ENCODE measurements around the gene CD247.

CD247 gene

DNA sequence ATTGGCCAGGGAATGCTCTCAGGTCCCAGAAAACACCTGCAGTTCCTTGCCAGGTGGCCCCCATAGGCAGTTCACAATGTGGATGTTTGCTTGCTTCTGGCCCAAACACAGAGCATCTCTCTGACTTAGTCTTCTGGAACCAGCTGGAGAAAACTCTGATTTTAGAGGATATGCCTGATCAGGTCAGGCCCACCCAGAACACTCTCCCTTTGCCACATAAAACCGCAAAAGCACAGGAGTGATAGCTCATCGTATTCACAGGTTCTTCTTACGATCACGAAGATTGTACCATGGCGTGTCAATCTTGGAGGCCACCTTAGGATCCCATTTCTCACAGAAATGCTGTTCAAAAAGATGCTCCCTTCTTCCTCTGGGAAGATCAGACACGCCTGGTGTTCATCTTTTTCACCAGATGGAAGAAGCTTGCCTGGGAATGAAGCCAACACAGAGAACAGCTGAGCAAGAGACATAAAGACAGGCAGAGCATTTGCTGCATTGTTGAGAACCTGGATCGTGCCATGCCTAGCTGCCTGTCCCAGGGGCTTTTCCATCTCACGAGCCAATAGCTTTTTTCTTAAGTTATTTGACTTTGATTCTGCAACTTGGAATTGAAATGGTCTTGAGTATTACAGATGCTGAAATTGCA is 11.6 kb upstream of the CD247 start:
- TF ChIP-seq GATA1 (IDR thresholded peaks at IDR 0.05; ENCODE audit: low read depth, low read length): no peak
- TF ChIP-seq POLR2A (IDR thresholded peaks at IDR 0.05; ENCODE audit: low read length): no peak
- no peak for DNase-seq

DNA sequence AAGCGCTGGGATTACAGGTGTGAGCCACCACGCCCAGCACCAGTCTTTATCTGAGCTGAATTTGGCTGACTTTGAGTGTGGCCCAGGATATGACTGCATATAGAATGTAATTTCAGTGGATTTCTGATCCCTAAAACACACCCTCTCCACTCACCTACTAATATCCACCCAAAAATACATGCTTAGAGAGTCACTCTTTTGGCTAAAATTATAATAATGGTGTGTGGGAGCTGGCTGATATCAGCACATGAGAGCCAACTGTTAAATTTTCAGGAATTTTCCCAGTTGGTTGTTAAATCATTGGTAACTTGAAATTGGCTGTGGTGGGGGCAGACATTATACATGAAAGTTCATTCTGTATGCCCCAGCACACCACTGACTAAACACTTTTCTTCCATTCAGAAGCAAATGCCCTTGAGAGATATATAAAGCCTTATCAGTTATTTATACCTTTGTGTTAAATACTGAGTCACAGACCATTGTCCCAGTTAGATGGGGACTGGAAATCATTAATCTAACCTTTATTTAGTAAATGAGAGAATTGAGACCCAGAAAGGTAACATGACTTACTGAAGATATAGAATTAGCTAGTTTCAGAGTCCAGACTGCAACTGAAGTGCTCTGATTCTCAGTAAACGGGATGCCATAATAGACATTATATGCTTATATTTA is 9.9 kb upstream of the CD247 start:
- TF ChIP-seq GATA1 (IDR thresholded peaks at IDR 0.05; ENCODE audit: low read depth, low read length): no peak
- TF ChIP-seq POLR2A (IDR thresholded peaks at IDR 0.05; ENCODE audit: low read length): no peak
- no peak for DNase-seq

DNA sequence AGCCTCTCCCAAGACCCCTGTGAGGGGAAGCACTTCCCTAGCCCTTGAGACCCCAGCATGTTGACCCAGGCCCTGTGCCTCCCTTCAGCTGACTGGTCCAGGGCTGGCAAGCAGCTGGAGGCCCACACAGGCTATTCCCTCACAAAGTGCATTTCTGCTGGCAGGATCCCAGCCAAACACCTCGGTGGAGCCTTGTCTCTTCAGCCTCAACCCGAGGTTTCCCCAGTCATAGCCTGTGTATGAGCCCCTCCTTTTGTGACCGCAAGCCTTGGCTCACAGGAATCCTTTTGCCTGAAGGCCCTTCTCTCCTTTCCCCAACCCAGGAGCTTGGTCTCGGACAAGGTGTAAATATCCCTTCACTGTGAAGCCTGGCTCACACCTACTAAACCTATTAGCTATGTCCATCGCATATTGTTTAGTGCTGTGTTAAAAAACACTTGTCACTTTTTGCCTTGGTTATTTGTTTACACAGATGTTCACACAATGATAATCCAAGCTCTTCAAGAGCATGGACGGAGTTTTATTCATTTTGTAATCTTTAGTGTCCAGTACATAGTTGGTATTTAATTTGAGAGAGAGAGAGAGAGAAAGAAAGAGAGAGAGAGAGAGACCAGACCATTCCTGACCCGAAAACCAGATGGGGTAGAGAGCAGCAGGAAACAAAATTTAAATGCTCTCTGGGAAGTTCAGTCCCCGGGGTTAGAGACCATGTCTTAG is 8.5 kb upstream of the CD247 start:
- no peak for DNase-seq
- TF ChIP-seq GATA1 (IDR thresholded peaks at IDR 0.05; ENCODE audit: low read depth, low read length): no peak
- no peak for TF ChIP-seq POLR2A (IDR thresholded peaks at IDR 0.05; ENCODE audit: low read length)

DNA sequence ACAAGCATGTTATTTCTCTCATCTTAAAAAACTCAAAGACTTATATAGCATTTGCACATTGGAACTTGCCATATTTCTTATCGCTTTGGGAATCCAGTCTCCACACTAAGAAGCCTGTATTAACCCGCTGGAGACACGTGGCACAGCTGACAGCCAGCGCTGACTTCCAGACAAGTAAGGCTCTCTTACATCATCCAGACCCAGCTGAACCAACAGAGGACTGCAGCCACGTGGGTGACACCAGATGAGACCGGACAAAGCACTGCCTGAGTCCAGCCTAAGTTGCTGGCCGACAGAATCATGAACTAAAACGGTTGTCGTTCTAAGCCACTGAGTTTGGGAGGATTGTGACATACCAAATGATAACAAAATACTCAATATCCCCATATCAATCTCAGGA is 6.3 kb upstream of the CD247 start:
- TF ChIP-seq POLR2A (IDR thresholded peaks at IDR 0.05; ENCODE audit: low read length) (no peak), GATA1 (IDR thresholded peaks at IDR 0.05; ENCODE audit: low read depth, low read length) (no peak)

DNA sequence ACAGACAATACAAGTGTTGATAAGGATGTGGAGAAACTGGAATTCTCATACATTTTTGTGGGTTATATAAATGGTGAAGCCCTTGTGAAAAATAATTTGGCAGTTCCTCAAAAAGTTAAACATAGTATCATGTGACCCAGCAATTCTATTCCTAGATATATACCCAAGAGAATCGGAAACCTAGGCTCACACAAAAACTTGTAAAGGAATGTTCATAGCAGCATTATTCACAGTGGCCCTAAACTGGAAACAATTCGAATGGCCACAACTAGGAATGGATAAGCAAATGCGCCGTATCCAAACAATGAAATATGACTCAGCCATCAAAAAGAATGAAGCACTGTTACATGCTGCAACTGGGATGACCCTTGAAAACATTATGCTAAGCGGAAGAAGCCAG is 3.9 kb upstream of the CD247 start:
- TF ChIP-seq POLR2A (IDR thresholded peaks at IDR 0.05; ENCODE audit: low read length) (no peak), GATA1 (IDR thresholded peaks at IDR 0.05; ENCODE audit: low read depth, low read length) (no peak)
- no peak for DNase-seq

More for the DNA sequence above, 6.3 kb upstream of the CD247 start:
- DNase-seq: no peak

DNA sequence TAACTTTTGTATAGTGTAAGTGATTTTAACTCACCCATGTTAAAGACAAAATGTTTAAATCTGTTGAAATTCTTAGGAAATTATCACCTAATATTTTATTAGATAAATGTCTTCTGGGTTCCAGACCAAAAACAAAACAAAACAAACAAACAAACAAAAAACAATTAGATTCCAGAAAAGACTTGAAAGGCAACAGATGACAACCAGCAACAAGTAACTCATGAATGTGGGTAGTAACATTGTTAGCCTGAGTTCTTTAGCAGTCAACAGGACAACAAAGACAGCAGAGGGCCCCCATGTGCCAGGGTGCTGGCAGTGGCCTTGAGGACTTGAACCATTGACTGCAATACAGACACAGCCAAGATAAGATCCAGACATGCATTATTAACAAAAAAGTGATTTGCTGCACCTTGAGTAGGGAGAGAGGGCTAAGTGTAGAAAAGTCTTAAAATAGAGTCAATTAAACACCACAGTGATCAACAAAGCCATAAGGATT is 2.4 kb upstream of the CD247 start:
- peak; percentile 36 to 38 for DNase-seq
- TF ChIP-seq GATA1 (IDR thresholded peaks at IDR 0.05; ENCODE audit: low read depth, low read length): no peak
- TF ChIP-seq POLR2A (IDR thresholded peaks at IDR 0.05; ENCODE audit: low read length): no peak

DNA sequence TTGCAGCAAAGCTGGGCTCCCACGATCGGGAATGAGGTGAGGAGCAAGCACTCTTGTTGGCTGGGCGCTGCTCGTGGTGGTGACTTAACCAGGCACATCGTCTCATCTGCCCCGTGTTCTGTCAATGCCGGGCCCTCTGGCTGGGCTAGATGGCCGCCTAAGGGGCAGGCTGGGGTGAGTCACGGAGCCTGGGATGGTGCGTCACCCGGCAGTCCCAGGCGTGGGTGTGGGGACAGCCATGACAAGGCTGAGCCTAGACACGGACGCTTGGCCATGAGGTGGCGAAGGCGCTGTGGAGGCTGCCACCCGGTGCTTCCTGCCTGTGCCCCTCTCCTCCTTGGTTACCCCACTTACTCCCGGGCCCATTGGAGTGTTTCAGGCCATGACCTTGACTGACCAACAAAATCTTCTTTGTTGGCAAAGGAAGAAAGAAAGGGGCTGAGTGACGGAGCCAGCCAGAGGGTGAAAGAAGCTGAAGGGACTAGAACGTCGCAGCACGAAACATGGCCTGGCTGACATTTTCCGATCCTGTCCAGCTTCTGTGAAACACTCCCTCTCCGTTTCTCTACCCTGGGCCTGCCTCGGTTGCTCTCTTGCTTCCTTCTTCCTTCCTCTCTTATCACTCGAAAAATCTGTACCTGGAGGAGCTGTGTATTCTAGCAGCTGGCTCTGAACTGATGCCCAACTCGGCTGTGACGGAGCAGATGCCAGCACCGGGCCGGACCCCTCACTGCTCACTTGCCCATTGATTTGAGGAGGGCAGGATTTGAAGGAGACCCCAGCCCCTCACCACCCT is 596 bp downstream of the CD247 start:
- no peak for DNase-seq
- TF ChIP-seq POLR2A (IDR thresholded peaks at IDR 0.05; ENCODE audit: low read length): no peak
- no peak for TF ChIP-seq GATA1 (IDR thresholded peaks at IDR 0.05; ENCODE audit: low read depth, low read length)

DNA sequence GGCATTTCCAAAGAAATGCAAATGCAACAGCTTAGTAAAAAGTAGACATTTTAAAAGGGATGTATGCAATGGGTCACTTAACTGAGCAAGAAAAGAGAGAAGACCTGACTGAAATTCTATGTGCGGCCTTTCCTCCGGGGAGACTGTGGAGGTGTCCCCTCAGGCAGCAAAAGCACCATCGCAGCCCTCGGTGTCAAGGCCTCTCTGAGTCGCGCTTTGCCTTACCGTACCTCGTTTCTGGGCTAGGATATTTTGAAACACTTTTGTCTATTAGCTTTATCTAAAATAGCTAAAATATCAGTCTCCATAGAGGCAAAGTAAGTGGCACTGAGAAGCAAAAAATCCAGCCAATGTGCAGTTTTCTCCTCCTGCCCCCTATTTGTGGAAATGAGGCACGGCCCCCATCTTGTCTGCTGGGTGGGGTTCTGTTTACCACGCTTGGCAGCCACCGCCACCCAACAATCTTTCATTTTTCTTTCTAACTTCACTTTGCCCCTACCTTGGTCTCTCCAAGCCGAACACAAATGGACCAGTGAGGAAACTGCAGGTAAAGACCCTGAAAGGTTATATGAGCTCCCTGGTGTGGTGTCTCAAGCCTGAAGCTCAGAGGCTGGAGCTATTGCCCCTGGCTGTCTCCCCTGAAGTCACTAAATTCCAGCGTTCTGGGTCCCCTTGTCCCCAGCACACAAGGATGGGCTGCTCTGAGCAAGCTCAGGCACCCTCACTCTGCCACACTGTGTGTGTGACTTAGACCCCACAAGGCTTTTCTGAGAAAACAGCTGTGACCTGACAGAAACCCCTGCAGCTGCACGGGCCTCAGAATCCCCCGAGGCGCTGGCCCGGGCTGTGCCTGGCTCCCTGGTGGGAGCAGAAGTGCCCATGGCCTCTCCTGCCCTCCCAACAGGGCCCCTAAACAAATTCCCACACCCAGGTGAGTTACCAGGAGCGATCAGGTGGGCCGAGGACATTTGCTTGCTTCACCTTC is 1.6 kb downstream of the CD247 start:
- TF ChIP-seq GATA1 (IDR thresholded peaks at IDR 0.05; ENCODE audit: low read depth, low read length) (no peak), POLR2A (IDR thresholded peaks at IDR 0.05; ENCODE audit: low read length) (no peak)
- no peak for DNase-seq

DNA sequence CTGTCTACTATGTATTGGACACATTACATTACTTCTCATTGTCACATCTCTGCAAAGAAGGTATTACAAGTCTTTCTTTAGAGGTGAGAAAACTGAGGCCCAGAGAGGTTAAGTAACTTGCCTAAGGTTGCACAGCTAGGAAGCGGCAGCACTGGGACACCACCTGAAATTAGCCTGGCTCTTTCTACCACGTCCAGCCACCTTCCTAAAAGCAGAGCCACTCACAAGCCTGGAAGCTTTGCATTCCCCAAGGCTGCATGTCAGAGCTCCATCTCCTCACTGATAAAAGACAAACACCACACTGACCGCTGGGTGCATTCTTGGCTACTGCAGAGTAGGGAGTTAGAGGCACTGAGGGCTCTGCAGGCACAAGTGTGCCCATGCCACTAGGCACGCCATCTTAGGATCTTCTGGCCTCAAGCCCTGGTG is 2.4 kb downstream of the CD247 start:
- no peak for TF ChIP-seq GATA1 (IDR thresholded peaks at IDR 0.05; ENCODE audit: low read depth, low read length)
- TF ChIP-seq POLR2A (IDR thresholded peaks at IDR 0.05; ENCODE audit: low read length): no peak
- DNase-seq: no peak

DNA sequence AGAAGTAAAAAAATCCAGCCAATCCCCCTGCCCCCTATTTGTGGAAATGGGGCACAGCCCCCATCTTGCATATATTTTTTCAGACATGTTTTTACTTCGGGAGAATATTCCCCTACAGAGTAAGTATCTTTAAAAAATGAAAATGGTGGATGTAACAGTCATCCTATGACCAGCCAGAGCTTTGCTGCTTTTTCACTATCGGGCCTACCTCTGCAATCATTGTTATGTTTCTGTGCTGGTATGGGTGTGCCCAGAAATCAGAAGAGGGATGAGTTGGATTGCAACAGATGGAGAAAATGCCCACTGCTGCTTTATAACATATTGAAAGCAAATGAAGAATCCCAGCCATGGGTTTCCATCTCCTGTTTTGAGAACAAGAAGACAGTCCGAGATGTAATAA is 2.9 kb downstream of the CD247 start:
- TF ChIP-seq POLR2A (IDR thresholded peaks at IDR 0.05; ENCODE audit: low read length) (no peak), GATA1 (IDR thresholded peaks at IDR 0.05; ENCODE audit: low read depth, low read length) (no peak)
- DNase-seq: no peak

DNA sequence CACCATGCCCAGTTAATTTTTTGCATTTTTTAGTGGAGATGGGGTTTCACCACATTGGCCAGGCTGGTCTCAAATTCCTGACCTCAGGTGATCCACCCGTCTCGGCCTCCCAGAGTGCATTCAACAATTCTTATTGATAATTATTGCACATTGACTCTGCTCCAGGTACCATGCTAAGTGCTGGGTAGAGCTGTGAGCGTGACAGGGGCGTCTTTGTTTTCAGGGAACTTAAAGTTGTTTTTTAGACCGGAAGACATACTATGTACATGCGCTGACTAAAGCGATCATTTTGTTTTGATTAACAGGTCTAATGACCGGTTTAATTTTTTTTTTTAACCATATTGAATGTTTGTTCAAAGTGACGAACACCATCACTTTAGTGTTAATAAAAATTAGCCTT is 4.0 kb downstream of the CD247 start:
- DNase-seq: no peak
- TF ChIP-seq POLR2A (IDR thresholded peaks at IDR 0.05; ENCODE audit: low read length) (no peak), GATA1 (IDR thresholded peaks at IDR 0.05; ENCODE audit: low read depth, low read length) (no peak)

DNA sequence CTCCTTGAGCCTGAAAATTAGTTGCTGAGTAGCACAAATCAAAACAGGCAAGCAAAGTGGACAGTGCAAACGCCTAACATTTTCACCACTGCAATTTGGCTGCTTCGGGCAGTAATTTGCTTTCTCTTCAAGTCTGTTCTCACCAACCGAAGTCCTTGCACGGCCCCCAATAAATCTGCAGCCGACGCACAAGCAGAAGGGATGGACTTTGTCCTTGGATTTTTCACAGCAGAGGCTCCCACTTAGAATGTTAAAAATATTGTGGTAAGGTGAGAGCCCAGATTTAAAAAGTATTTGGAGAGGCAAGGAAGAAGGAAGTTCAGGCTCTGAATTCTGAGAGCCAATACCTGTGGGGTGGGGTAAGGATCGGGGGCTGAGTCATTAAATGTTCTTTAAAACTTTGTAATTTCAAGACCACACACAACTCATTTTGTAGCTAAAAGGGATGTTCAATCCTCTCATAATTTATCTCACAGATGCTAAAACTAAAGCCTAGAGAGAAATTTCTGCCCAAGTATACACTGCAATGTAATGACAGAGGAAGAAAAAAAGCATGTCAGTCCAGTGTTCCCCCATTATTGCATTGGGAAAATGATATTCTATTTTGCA is 6.2 kb downstream of the CD247 start:
- no peak for TF ChIP-seq POLR2A (IDR thresholded peaks at IDR 0.05; ENCODE audit: low read length)
- no peak for TF ChIP-seq GATA1 (IDR thresholded peaks at IDR 0.05; ENCODE audit: low read depth, low read length)
- DNase-seq: no peak

Measured in erythroblast (primary cell).